Loucy (cell line): ENCODE measurements around the gene ATG13.
"Not testable (repeated sequence)": the region's sequence is repeated elsewhere in the genome, so short reads cannot be mapped to it uniquely, and the experiment has no call there.

Source experiments
- H2AFZ ChIP-seq: fragments of 200-600 bp; sonication (generic); 2 replicates; pipeline ENCODE4 v1.6.0; 2016; ENCODE audit warnings: antibody characterized with exemption, mild to moderate bottlenecking, low read length, moderate library complexity
- H3F3A ChIP-seq: fragments of 200-600 bp; 2 replicates; pipeline ENCODE4 v1.6.0; 2016; ENCODE audit warnings: antibody characterized with exemption, low read depth, mild to moderate bottlenecking
- H3K27me3 ChIP-seq: fragments of 200-600 bp; sonication (generic); 2 replicates; pipeline ENCODE4 v1.6.1; 2014; ENCODE audit warnings: low read length, mild to moderate bottlenecking; ENCODE audit not compliant: insufficient read depth, poor library complexity, severe bottlenecking
- H3K36me3 ChIP-seq: fragments of 200-600 bp; sonication (generic); 2 replicates; pipeline ENCODE4 v1.6.1; 2016; ENCODE audit warnings: low read length; ENCODE audit not compliant: insufficient read depth
- H3K4me1 ChIP-seq: fragments of 200-600 bp; sonication (generic); 2 replicates; pipeline ENCODE4 v1.5.1; 2014; ENCODE audit warnings: low read length, mild to moderate bottlenecking; ENCODE audit not compliant: insufficient read depth, poor library complexity, severe bottlenecking
- H3K4me2 ChIP-seq: fragments of 200-600 bp; sonication (generic); 2 replicates; pipeline ENCODE4 v1.6.0; 2014; ENCODE audit warnings: antibody characterized with exemption, low read length, low read depth, mild to moderate bottlenecking; ENCODE audit not compliant: poor library complexity, severe bottlenecking
- H3K4me3 ChIP-seq: fragments of 200-600 bp; sonication (generic); 2 replicates; pipeline ENCODE4 v1.5.1; 2014; ENCODE audit warnings: low read length, mild to moderate bottlenecking, mixed read lengths; ENCODE audit not compliant: poor library complexity, severe bottlenecking
- H3K79me2 ChIP-seq: fragments of 200-600 bp; sonication (generic); 2 replicates; pipeline ENCODE4 v1.6.1; 2014; ENCODE audit warnings: low read length; ENCODE audit not compliant: insufficient read depth
- H3K9ac ChIP-seq: fragments of 200-600 bp; sonication (generic); 2 replicates; pipeline ENCODE4 v1.6.0; 2014; ENCODE audit warnings: mild to moderate bottlenecking, low read depth, low read length, moderate library complexity; ENCODE audit not compliant: poor library complexity, severe bottlenecking
- H3K9me2 ChIP-seq: fragments of 200-600 bp; sonication (generic); replicated peaks from 2 replicates; pipeline ENCODE4 v1.6.1; 2016; ENCODE audit warnings: low read depth, low read length, mixed read lengths
- H3K9me3 ChIP-seq: fragments of 200-600 bp; sonication (generic); 2 replicates; pipeline ENCODE4 v1.6.1; 2014; ENCODE audit warnings: mild to moderate bottlenecking, antibody characterized with exemption, low read length, low read depth; ENCODE audit not compliant: insufficient read depth
- H4K20me1 ChIP-seq: fragments of 200-600 bp; sonication (generic); 2 replicates; pipeline ENCODE4 v1.6.0; 2014; ENCODE audit warnings: antibody characterized with exemption, low read length, mild to moderate bottlenecking; ENCODE audit not compliant: insufficient read depth, poor library complexity, severe bottlenecking
- CTCF ChIP-seq: fragments of 200-600 bp; sonication (generic); conservative IDR thresholded peaks from 2 replicates; pipeline ENCODE4 v1.5.1; 2014; ENCODE audit warnings: mild to moderate bottlenecking, antibody characterized with exemption, low read length
- EZH2phosphoT487 ChIP-seq: fragments of 200-600 bp; IDR thresholded peaks from 2 replicates; pipeline ENCODE4 v1.6.1; 2018; ENCODE audit warnings: antibody characterized with exemption, mild to moderate bottlenecking, moderate library complexity, borderline replicate concordance

ATG13 gene

DNA sequence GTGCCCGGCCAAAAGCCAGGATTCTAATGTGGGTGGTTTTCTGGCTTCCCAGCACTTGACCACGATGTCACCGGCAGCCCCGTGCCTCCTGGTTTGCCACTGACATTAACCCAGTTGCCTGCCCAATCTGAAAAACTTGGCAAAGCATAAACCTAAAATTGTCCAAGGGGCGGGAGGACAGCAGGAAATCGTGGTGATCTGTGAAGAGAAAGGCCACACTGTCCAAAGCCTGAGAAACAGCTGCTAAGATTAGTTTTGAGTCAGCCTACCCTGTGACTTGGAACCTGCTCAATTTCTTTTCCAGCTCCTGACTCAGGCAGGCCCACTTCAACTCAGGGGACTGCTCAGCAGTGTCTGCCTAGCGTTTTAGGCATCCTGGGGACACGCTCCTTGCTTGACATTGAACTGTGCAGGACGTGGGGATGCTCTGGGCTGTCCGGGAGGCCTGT, 93.5 kb downstream of the ATG13 start:
- H3K9ac ChIP-seq, result no peak overlapping the region
- H3K4me2 ChIP-seq, result no peak overlapping the region
- H3F3A ChIP-seq, result no peaks in the 10 kb centered on the region
- no peaks in the 10 kb centered on the region for H3K27me3 ChIP-seq
- H3K4me3 ChIP-seq, result no peak overlapping the region
- H2AFZ ChIP-seq, result no peak overlapping the region
- peaks cover 11% of the 10 kb centered on the region; the same call in 1 of the 2 replicates for H3K36me3 ChIP-seq
- TF ChIP-seq CTCF, result no peak
- TF ChIP-seq EZH2phosphoT487, result no peak
- H3K79me2 ChIP-seq, result no peaks in the 10 kb centered on the region
- no peaks in the 10 kb centered on the region for H3K9me2 ChIP-seq
- H4K20me1 ChIP-seq, result no peaks in the 10 kb centered on the region
- H3K9me3 ChIP-seq, result no peaks in the 10 kb centered on the region
- no peaks in the 10 kb centered on the region for H3K4me1 ChIP-seq

GRCh38 chr11:46711303-46711702, 94.0 kb downstream of the ATG13 start:
- TF ChIP-seq CTCF (no peak), EZH2phosphoT487 (no peak)
- Histone ChIP-seq H3K9me3 (no peaks in the 10 kb centered on the region), H2AFZ (no peak overlapping the region)

GRCh38 chr11:46712874-46713576, 95.7 kb downstream of the ATG13 start:
- Histone ChIP-seq H3K9ac (no peak overlapping the region), H3K27me3 (no peaks in the 10 kb centered on the region), H3K4me1 (peaks cover 2% of the 10 kb centered on the region), H4K20me1 (no peaks in the 10 kb centered on the region), H2AFZ (no peak overlapping the region), H3K9me2 (no peaks in the 10 kb centered on the region), H3K4me2 (no peak overlapping the region), H3K9me3 (no peaks in the 10 kb centered on the region), H3K36me3 (no peaks in the 10 kb centered on the region), H3F3A (no peaks in the 10 kb centered on the region), H3K79me2 (no peaks in the 10 kb centered on the region), H3K4me3 (no peak overlapping the region)
- TF ChIP-seq EZH2phosphoT487, result no peak
- TF ChIP-seq CTCF, result no peak

More at GRCh38 chr11:46711303-46711702, 94.0 kb downstream of the ATG13 start:
- Histone ChIP-seq H3K36me3 (peaks cover 7% of the 10 kb centered on the region; the same call in 1 of the 2 replicates), H3K4me1 (no peaks in the 10 kb centered on the region), H4K20me1 (no peaks in the 10 kb centered on the region), H3K4me2 (no peak overlapping the region), H3F3A (no peaks in the 10 kb centered on the region), H3K27me3 (no peaks in the 10 kb centered on the region), H3K9ac (no peak overlapping the region), H3K4me3 (no peak overlapping the region), H3K9me2 (no peaks in the 10 kb centered on the region), H3K79me2 (no peaks in the 10 kb centered on the region)

DNA sequence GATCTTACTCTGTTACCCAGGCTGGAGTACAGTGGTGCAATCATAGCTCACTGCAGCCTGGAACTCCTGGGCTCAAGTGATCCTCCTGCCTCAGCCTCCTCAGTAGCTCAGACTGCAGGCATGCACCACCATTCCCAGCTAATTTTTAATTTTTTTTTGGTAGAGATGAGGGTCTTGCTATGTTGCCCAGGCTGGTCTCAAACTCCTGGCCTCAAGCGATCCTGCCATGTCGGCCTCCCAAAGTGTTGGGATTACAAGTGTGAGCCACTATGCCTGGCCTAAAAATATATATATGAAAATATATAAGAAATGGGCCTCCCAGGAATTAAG, 100.4 kb downstream of the ATG13 start:
- Histone ChIP-seq H3K4me1 (peaks cover 11% of the 10 kb centered on the region), H2AFZ (peak overlapping the region; percentile 91)
- H3K36me3 ChIP-seq, H3K9me3 ChIP-seq, H4K20me1 ChIP-seq, H3F3A ChIP-seq, H3K9me2 ChIP-seq, H3K4me3 ChIP-seq, H3K4me2 ChIP-seq, H3K27me3 ChIP-seq, H3K79me2 ChIP-seq, H3K9ac ChIP-seq: not testable (repeated sequence)
